ENCODE results near the gene LIX1L.
A peak's percentile ranks its signal among the peaks of the same experiment; 100 is the strongest.

The LIX1L gene

DNA sequence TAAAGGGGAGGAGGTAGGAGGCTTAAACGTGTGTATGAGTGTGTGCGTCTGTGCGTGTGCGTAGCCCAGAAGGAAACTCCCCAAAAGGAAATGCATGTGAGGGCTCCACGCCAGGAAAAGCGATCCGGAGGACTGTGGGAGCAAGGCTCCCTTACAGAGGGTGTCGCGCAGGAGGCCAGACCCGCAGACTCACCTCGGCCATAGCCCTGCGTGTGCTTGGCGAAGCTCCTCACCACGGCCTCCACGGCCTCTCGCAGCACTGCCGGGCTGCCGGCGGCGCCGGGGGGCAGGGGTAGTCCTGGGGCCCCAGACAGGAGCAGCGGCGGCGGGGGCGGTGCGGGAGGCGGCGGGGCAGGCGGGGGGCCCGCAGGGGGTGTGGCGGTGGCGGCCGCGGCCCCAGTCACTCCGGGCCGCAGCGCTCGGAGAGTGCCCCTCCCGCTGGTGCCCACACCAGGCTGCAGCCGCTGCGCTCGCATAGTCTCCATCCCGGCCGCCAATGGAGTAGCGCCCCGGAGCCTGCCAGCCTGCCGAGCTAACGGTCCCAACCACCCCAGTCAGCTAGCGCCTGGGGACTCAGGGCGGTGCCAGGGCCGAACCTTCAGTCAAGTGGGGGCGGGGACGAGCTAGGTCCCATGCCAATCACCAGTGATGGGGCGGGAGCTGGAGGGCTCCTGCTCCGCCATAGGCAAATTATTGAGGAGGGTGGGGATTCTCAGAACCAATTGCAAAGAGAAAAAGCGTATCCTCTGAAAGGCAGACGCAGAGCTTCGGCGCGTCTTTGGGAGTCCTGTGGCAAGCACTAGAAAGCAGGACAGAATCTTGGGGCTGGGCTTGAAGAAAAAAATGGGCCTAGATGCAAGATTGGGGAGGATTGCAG, at the start of gene LIX1L:
TSS of gene LIX1L (minus strand) at position 575 of the 877 bp plus-strand sequence. CDS start at position 485, 90 bp downstream.
- DNase-seq: peak; percentile 98

DNA sequence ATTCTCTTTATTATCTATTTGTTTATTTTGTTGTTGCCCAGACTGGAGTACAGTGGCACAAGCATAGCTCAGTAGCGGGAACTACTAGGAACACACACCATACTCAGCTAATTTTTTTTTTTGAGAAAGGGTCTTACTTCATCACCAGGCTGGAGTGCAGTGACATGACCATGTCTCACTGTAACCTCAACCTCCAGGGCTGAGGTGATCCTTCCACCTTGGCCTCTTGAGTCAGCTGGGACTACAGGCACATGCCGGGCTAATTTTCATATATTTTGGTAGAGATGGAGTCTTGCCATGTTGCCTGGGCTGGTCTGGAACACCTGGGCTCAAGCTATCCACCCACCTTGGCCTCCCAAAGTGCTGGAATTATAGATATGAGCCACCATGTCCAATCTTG, 43.9 kb upstream of the LIX1L start:
- DNase-seq: peak; percentile 22

DNA sequence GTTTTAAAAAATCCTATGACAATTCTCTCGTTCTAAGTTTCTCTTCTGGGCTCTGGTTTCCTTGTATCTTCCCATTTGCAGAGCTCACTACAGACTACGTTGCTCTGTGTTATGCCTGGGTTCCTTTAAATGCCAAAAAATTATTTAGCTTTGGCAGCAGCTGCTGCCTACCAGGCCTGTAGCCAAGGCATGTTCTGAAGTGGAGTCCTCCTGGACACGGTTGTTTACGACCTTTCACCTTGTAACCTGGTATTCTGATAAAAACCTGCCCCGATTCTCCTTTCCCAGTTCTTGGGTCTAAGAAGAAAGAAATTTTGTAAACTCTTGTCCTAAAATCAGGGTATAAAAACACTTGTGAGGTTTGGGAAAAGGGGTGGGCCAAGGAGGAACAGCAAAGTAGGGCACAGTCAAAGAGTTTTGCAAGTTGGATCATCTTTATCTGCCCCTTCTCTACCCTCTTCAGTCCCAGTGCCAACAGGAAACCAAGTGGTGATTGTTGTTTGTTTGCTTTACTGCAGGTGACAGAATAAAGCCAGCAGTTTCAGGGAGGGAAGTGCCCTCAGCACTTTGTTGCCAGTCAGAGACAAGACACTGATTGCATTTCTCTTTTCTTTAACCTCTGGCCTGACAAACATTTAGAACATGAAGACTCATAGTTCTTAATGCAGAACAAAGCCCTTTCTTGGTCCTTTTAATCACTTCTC, 41.7 kb upstream of the LIX1L start:
- peak; percentile 19 for DNase-seq

DNA sequence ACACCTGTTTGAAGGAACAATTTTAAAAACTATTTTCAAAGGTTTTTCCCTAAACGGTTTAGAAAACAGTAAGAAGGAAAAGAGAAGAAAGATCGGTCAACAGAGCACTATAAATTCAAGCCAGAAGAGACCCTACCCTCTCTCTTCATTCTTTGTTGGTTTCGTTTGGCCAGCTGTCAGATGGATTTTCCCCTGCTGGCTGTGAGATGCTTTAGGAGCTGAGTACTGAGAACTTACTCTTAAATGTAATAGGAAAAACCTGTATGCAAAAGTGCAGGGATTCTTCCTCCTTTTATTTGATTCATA, 39.9 kb upstream of the LIX1L start:
- DNase-seq: no peak

DNA sequence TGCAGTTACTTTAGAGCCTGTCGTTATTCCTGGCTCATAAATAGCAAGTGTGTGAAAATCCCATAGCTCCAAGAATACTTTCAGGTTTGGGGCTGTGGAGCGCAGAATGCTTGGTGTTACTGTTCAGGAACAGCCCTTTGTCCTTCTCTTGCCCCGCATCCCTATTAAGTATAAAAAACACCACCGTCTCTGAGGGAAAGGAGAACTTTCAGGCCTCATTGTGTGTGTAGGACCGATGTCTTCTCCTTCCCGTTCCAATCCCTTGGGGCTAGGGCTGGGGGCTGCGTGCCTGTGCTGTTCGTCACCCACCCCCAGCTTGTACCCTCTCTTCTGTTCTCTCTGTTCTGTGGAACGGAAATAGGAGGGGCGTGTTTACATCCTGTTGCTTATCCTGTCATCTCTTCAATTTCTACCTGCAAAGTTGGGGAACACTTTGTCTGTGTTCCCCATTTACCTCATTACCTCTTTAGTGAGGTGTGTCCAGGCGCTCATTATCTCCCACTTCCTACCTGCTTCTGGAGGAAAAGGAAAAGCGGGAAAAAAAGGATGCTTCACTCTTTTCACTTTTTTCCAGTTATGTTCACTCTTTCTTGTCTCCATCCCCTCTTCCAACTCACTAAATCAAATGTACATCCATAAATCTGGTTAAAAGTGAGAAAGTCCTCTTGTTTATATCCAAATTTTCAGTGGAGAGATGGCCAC, 39.4 kb upstream of the LIX1L start:
- no peak for DNase-seq

DNA sequence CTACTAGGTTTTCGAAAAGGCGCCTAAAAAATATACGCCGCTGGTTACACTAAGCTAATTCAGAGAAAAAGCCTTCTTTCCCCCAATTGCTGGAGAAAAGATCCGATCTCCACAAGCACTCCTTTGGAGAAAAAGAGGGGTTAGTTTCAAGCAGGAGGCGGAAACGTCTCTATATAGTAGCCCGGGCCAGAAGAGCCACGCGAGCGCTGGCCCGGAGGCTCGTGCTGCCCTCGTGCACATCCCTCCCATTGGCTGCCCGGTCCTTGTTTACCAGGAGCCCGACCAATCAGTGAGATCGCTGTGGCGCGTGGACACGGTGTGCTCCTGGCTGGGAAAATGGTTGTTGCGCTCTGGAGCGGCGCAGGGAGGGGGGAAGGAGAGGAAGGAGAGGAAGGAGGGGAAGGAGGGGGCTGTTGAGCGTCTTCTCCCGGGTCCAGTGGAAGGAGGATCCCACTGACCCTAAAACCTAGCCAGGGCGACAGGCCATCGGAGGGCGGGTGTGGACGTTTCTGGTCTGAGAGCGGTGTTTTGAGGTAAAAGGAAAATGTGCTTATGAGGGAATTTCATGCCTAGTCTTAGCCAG, 38.7 kb upstream of the LIX1L start, which contains the start of gene TXNIP:
TSS of gene TXNIP (minus strand) at position 147 of the 583 bp plus-strand sequence. CDS start 313 bp downstream, outside the sequence.
- DNase-seq: peak; percentile 98

DNA sequence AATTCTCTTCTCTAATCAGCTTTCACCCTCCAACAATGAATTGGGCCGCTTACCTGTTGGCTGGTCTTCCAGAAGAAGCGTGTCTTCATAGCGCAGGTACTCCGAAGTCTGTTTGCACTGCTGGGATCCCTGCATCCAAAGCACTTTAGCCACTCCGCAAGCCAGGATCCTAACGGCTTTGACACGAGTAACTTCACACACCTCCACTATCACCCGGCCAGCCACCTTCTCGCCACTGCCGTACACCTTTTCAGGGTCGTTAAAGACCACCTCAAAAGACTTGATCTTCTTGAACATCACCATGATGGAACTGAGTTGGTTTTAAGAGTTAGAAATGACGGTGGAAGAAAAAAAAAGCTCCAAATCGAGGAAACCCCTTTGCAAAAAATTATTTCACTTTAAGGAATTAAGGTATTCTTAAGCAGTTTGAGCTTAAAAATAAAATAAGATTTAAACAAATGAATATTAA, 38.2 kb upstream of the LIX1L start:
- no peak for DNase-seq

DNA sequence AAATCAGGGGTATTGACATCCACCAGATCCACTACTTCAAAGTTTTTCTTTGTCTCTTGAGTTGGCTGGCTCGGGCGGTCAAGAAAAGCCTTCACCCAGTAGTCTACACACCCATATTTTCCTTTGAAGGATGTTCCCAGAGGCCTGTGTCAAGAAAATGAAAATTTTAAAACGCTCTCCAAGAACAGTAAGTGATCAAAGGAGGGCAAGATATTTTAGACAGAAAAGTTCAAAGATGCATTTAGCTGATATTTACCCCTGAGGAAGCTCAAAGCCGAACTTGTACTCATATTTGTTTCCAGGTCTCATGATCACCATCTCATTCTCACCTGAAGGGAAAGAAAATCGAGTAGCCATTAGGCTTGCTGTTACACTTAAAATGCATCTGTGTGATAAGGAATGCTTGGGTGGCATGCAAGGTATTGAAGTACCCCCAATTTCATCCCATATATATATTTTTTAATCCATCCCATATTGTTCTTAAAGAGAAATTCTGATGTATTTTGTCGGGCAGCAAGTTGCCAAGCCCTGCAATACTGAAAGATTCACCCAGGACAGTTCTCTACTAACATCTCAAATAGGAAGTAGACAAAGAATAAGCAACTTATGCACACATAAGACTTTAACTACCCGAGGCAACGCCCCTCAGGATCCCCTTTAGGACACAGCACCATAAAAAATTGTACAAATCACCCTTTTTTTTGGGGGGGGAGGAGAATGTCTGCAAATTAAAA, 37.5 kb upstream of the LIX1L start:
- DNase-seq: no peak

DNA sequence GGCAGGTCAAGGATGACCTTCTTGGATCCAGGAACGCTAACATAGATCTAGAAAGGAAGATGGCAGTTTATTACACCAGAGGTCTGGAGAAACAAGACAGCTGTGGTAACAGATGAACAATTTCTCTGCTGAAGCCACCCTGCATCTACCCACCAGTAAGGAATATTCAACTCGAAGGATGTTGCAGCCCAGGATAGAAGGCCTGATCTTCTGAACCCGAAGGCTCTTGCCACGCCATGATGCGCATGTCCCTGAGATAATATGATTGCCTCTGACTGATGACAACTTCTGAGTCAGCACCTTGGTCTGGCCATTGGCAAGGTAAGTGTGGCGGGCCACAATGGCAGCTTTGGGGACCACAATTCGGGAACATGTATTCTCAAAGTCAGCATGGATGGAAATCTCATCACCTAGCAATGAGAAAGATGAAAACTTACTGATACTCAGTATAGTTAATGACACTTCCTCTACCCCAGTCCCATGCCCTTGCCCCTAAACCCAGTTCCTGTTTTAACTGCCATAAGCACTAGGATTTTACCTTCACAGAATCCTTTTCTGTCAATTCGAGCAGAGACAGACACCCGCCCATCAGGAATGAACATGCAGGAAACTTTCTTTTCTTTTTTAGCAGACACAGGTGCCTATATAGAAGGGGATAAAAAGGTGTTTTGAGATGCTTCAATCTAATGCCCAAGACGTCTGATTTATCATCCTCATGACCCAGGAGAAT, 36.7 kb upstream of the LIX1L start:
- no peak for DNase-seq

DNA sequence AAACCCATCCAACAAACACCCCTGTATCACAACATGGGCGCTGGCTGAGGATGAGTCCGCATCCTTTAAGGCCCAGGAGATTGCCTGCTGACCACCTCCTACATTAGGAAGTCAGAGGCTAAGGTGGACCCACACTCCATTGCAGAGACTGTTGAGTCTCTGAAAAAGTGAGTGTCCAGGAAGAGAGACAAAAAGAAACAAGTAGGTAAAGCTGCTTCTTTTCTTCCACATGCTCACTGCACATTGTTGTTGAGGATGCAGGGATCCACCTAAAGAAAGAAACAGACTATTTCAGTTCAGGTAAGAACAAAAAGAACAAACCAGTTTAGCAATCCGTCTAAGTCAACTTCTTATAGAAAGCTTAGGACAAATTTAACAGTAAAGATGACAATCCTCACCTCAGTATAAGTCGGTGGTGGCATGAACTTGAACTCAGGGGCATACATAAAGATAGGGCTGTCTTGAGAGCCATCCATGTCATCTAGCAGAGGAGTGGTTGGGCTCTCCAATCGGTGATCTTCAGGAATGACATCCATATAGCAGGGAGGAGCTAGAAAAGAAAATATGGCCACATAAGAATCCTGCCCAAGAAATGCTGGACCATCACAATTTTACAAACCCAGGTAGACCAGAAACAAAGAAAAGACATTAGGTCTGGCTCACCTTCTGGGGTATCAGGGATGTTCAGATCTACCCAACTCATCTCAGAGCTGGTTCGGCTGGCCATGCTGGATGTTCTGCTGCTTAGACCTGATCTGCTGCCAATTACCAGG, 36.0 kb upstream of the LIX1L start:
- DNase-seq: no peak

DNA sequence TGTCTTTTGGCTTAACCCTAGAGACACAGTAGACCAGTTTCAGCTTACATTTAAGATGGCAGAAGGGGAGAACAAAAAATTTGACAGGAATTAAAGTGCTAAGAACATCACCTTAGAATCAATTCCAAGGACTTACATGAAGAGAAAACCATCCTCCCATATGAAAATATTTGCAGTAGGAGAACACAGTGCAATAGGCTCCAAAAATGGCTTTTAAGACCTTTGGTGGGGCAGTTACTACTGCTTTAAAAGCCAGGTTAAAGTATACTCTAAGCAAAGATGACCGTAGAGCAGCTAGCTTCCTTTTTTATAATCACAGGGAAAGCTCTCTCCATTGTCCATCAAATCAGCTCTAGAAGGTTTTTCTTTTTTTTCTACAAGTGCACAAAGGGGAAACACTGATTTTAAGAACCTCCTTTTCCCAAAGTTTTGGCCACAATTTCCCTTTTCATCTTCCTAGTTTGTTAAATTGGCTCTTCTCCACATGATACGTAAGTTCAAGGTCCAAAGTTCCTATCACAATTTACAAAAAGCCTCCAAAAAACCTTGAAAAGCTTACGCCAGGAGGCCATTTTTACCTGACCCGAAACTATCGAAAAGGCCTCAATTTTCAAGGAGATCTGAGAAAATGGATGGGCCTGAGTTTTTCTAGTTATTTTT, 35.3 kb upstream of the LIX1L start:
- no peak for DNase-seq

DNA sequence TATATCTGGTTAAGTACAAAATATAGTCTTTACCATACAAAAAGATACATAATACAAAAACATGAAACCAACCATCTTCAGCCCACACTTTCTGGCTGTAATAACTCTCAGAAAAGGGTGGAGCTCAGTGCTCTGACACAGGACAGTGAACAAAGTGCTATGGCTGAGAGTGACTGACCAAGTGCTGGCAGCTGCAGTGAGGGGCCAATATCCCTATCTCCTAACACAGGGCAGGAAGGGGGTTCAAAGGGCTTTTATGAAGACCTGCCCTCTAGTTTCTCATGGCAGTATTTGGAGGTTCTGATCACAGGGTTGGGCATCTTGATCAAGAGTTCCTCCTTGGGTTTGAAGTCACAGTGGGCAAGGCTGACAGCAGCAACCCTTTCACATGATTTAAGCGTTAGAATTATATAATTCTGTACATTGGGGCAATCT, 34.7 kb upstream of the LIX1L start:
- no peak for DNase-seq

DNA sequence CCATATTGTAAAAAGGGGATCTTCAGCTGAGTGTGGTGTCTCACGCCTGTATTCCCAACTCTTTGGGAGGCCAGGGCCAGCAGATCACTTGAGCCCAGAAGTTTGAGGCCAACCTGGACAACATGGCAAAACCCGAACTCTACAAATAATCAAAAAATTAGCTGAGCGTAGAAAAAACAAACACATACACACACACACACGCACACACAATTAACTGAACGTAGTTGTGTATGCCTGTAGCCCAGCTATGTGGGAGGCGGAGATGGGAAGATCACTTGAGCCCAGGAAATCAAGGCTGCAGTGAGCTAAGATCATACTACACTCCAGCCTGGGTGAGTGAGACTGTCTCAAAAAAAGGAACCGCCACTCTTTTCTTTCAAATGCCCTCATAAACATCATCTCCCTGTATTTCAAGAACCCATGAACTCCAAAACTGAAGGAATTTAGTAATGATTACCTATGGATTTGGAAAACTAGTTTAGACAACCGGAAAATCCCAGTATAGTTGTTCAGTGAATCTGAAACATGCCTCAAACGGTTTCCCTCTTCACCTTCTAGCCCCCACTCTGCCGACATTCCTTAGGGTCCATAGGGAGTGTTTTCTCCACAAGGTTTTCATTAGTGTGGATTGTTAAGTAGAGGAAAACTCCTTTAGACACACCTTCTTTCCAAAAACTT, 34.1 kb upstream of the LIX1L start:
- no peak for DNase-seq

DNA sequence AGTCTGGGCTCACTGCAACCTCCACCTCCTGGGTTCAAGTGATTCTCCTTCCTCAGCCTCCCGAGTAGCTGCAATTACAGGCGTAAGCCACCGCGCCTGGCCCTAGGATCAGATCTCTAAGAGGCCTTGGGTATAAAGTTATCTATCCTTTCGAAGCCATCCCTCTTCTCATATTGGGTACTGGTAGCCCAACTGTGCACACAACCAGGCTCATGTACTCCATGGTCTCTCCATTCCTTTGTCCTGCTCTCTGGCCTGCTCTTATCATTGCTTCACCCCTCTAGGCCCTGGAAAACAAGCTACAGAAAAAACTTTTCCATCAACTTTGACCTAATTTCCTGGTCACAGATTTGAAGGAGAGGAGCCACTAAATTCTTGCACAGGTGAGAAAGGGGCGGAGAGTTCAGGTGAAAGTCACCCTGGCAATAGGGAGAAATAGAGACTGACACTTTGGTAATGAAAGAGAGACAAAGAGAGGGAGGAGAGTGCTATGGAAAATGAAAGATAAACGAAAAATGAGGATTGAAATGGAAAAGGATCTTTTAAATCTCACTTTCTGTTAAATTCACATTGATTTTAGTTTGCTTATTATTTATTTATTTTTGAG, 32.5 kb upstream of the LIX1L start:
- peak; percentile 27 for DNase-seq

DNA sequence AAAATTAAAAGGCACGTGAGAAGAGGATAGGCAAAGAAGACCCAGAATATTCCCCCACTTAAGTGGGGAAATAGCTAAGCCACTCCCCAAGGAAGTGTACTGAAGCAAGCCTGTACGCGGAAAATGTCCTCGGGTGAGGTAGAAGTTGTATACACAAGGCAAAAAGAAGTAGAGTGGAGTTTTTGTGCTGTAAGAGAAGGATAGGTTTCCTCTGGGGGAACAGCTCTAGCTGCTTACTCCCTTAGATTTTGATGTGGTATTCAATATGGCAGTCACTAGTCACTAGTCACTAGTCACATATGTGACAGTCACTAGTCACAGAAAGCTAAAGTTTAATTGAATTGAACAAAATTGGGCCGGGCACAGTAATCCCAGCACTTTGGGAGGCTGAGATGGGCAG, 31.0 kb upstream of the LIX1L start:
- no peak for DNase-seq

DNA sequence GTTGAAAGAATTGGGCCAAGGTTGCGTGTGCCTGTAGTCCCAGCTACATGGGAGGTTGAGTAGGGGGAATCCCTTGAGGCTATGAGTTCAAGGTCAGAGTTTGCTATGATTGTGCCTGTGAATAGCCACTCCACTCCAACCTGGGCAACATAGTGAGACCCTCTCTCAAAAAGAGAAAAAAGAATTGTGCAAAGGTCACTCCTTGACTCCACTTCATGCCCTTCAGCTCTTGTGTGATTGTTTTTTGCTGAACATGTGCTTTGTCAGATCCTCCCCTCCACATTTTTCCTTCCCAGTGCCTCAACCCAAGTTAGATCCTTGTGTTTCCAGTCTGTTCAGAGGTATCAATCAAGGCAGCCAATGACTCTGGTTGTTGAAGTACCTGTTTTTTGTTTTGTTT, 30.1 kb upstream of the LIX1L start:
- no peak for DNase-seq

DNA sequence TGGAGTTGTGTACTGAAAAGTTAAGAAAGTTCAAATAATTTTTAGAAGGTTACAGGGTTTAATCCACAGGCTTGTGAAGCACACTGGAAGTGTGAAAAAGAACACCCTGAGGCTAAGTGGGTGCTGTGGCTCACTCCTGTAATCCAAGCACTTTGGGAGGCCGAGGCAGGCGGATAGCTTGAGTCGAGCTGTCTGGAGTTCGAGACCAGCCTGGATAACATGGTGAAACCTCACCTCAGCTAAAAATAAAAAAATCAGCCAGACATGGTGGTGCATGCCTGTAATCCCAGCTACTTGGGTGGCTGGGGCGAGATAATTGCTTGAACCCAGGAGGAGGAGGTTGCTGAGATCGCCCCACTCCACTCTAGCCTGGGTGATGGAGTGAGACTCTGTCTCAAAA, 28.7 kb upstream of the LIX1L start:
- no peak for DNase-seq

DNA sequence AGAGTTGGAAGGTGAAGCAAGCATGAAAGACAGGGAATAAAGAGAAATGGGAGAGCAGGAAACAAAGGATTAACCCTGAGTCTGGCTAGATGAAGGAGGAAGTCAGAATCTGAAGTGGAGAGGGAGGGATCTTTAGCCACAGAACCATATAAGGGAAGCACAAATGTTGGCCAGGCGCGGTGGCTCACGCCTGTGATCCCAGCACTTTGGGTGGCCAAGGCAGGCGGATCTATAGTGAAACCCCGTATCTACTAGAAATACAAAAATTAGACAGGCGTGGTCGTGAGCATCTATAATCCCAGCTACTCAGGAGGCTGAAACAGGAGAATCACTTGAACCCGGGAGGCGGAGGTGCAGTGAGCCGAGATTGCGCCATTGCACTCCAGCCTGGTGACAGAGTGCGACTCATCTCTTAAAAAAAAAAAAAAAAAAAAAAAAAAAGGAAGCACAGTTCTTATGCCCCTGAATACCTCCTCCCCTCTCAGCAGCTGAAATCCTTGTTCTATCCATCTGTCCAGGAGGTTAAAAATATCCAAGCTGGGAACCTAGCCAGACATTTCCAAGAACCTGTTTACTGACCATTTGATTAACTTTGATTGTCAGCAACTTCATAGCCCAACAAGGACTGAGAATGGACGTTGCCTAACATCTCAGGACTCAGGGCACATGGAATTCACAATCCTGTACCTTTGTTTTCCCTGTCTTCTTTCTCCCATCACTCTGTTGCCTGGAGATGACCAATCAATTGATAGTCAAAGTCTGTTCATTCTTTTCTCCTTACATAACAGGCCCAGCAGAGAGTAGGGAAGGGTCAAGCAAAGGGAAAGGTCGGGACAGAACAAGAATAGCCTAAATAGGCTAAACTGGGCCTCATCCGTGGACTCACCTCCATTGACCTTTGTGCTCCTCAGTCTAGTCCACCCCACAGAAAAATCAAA, 28.0 kb upstream of the LIX1L start:
- no peak for DNase-seq

Measured in islet precursor cell (in vitro differentiated cells).